Liver (tissue), 3 donors: ENCODE measurements around the gene PDZK1.

Experiments
- CTCF ChIP-seq: fragments of 150-350 bp; IDR thresholded peaks from 2 replicates; pipeline ENCODE4 v1.5.1; 2017; ENCODE audit warnings: improper control_type of control experiment, low read depth, low read length; ENCODE audit not compliant: missing input control
- RAD21 ChIP-seq, 2 donors: IDR thresholded peaks; 2 replicates each; pipeline ENCODE4 v1.6.1; 2016; ENCODE audit warnings: antibody characterized with exemption in 2 of 2, mild to moderate bottlenecking in 2 of 2
- donor health status: healthy.
- donor health status: healthy.

DNA sequence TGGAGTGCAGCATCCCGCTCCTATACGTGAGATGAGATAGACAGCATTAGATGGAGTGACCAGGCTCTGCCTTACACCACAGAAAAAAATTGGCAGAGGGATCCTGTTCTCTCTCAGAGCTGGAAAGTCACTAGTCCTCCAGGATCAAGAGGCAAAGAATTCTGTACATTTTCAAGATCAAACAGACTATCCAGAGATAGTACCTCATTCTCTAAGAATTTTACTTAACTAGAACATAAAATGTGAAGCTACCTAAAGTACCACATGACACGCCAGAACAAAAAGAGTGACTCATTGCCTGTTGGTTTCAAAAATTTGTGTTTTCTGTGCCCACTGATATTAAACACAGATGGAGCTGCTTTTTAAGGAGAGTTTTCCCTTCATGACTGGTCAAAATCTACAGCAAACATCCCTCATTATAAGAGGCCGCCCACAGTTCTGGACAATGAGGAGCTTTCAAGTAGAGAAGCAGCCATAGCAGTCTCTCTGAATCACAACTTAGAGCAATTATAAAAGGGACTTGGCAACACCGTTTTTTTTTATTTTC is 44.4 kb upstream of the PDZK1 start:
- no peak for TF ChIP-seq RAD21 (IDR thresholded peaks at IDR 0.05)
- TF ChIP-seq CTCF, result no peak
